ENCODE measurements around the gene DAZAP1. TPM values are rescaled to one million over a fixed set of nuclear protein-coding genes. Genes with fewer than 3 reads are reported as not detected.

The DAZAP1 gene
- total and polyA plus RNA-seq, 3 experiments from 2014 or later, result 7.7 to 253 (median 253) TPM

DNA sequence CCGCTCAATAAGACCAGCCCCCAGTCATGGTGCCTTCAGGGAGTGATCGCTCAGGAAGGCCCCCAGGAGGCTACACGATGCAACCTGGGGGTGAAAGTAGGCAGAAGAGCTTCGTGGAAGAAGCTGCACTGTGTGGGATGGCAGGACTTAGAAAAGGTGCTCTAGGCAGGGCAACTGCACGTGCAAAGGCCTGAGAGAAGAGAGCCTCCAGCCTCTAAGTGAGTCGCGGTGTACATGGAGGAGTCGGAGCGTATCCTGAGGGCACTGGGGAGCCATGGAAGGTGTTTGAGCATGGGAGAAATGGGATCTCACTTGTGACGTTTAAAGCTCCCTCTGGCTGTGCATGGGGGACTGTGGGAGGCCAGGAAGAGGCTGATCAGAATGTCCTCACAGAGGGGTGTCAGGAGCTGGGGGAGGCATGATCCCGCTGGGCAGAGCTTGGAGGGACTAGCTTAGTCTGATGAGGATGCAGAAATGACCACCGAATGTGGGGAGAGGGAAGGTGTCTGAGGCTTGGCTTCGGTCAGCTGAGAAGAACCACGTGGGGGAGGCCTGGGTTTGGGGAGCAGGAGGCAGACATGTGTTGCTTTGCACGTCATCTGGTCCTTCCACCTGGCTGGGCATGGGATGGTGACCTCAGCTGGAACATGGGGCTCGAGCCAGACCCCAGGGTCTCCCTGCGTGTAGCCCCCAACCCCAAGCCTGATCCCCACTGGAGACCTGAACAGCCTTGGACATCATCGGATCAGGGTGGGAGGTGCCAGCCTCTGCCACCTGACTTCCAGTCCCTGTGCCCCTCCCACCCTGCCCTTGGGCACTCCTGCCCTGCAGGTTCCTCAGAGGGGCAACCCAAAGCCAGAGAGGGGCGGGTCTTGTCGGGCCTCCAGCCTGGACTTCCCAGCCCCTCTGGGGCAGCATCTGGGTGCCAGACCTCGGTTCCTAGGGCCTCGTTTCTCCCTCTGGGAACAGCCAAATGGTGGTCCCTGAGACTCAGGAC, 43.6 kb downstream of the DAZAP1 start:
- Mint-ChIP-seq H3K36me3 (no peaks in the 10 kb centered on the region), H3K9me3 (peaks cover 0 to 2% (median 0%) of the 10 kb centered on the region in 5 donors), H3K4me3 (peak overlapping the region in 1 of 7 donors; percentile 21), H3K27me3 (peaks cover 57 to 64% of the 10 kb centered on the region in 2 donors), H3K4me1 (peaks cover 24 to 42% (median 24%) of the 10 kb centered on the region in 3 donors), H3K27ac (peak overlapping the region in 2 of 8 donors; percentile 31 to 35)
- peaks cover 71% of the 10 kb centered on the region for H3K27me3 ChIP-seq (ENCODE audit: insufficient read depth, low read length, poor library complexity, severe bottlenecking)
- DNase-seq, result no peak
- ChIA-PET POLR2A (no interaction called here), CTCF (interaction anchor here (1.5 kb wide), 1 partner anchor 79 kb away, joined by 3 read pairs; no protein-coding TSS in a partner anchor)
- H3K4me3 ChIP-seq (ENCODE audit: low read length), result no peak overlapping the region
- H3K4me1 ChIP-seq (ENCODE audit: insufficient read depth, low read length), result peaks cover 12% of the 10 kb centered on the region
- H3K9me3 ChIP-seq (ENCODE audit: low read length), result no peaks in the 10 kb centered on the region
- H3K27ac ChIP-seq (ENCODE audit: low read depth, low read length), result no peak overlapping the region
- no peaks in the 10 kb centered on the region for H3K36me3 ChIP-seq (ENCODE audit: insufficient read depth, low read length)

- H3K4me1 ChIP-seq (ENCODE audit: insufficient read depth, low read length), result peaks cover 12% of the 10 kb centered on the region
- H3K36me3 ChIP-seq (ENCODE audit: insufficient read depth, low read length), result no peaks in the 10 kb centered on the region
- H3K27me3 Mint-ChIP-seq, result peaks cover 56 to 62% of the 10 kb centered on the region in 2 donors
- H3K4me3 Mint-ChIP-seq, result no peak overlapping the region
- no peak overlapping the region for H3K27ac ChIP-seq (ENCODE audit: low read depth, low read length)
- H3K9me3 ChIP-seq (ENCODE audit: low read length), result no peaks in the 10 kb centered on the region
- peaks cover 20 to 37% (median 24%) of the 10 kb centered on the region in 3 donors for H3K4me1 Mint-ChIP-seq
- H3K4me3 ChIP-seq (ENCODE audit: low read length), result no peak overlapping the region
- ChIA-PET POLR2A (no interaction called here), CTCF (no interaction called here)
- peaks cover 70% of the 10 kb centered on the region for H3K27me3 ChIP-seq (ENCODE audit: insufficient read depth, low read length, poor library complexity, severe bottlenecking)
- DNase-seq, result no peak
- peaks cover 0 to 2% (median 0%) of the 10 kb centered on the region in 5 donors for H3K9me3 Mint-ChIP-seq
- H3K27ac Mint-ChIP-seq, result no peak overlapping the region
- H3K36me3 Mint-ChIP-seq, result no peaks in the 10 kb centered on the region
These were observed 44.8 kb downstream of the DAZAP1 start for GRCh38 chr19:1451916-1452801.

- DNase-seq, result no peak
- H3K27me3 ChIP-seq (ENCODE audit: insufficient read depth, low read length, poor library complexity, severe bottlenecking), result peaks cover 62% of the 10 kb centered on the region
- H3K36me3 Mint-ChIP-seq, result no peaks in the 10 kb centered on the region
- CTCF ChIA-PET, result no interaction called here
- no peaks in the 10 kb centered on the region for H3K9me3 ChIP-seq (ENCODE audit: low read length)
- H3K4me3 Mint-ChIP-seq, result no peak overlapping the region
- H3K27ac Mint-ChIP-seq, result peak overlapping the region in 1 of 8 donors; percentile 50
- peaks cover 16 to 32% (median 19%) of the 10 kb centered on the region in 3 donors for H3K4me1 Mint-ChIP-seq
- peaks cover 12% of the 10 kb centered on the region for H3K4me1 ChIP-seq (ENCODE audit: insufficient read depth, low read length)
- no peaks in the 10 kb centered on the region for H3K36me3 ChIP-seq (ENCODE audit: insufficient read depth, low read length)
- POLR2A ChIA-PET, result interaction anchor here (1.1 kb wide), 1 partner anchor 14 kb away, joined by 3 read pairs; no protein-coding TSS in a partner anchor
- peaks cover 0 to 2% (median 0%) of the 10 kb centered on the region in 5 donors for H3K9me3 Mint-ChIP-seq
- H3K27ac ChIP-seq (ENCODE audit: low read depth, low read length), result no peak overlapping the region
- peaks cover 52 to 60% of the 10 kb centered on the region in 2 donors for H3K27me3 Mint-ChIP-seq
- H3K4me3 ChIP-seq (ENCODE audit: low read length), result no peak overlapping the region
These were observed 45.6 kb downstream of the DAZAP1 start for GRCh38 chr19:1452802-1453524.

DNA sequence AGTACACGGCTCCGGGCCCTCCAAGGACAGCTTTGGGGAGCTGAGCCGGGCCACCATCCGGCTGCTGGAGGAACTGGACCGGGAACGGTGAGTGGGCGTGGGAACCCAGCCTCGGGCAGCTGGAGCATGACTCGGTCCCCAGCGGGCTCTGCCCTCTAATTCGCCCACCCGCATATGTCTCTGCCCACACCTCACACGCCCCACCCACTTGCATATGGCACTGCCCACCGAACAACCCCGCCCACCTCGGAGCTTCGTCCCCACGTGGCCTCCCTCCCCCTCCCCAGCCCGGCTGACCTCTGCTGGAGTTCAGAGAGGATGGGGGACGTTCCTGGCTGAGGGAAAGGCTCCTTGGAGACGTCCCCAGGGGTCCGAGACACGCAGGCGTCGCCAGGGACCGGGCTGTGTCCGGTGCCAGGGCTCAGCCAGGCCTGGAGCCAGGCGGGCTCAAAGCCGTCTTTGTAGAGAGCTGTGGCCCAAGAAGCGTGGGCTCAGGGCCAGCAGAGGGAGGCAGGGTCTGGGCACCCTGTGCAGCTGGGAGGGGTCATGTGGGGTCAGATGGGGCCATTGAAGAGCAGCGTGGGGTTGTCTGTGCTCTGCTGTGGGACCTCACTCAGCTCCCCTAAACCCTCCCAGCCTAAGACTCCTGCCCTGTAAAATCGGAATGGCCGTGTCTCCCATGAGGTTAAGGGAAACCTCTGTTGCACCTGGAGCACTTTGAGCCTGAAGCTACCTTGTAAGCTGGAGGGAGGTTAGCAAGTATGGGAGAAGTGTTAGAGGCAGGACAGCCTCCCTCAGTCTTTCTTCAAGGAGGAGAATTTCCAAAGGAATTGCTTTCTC, 46.4 kb downstream of the DAZAP1 start:
- peaks cover 0 to 2% (median 0%) of the 10 kb centered on the region in 5 donors for H3K9me3 Mint-ChIP-seq
- peak overlapping the region in 4 of 7 donors; percentile 13 to 39 (median 24) for H3K4me3 Mint-ChIP-seq
- Histone ChIP-seq H3K4me1 (ENCODE audit: insufficient read depth, low read length) (peaks cover 12% of the 10 kb centered on the region), H3K4me3 (ENCODE audit: low read length) (no peak overlapping the region), H3K9me3 (ENCODE audit: low read length) (no peaks in the 10 kb centered on the region), H3K27me3 (ENCODE audit: insufficient read depth, low read length, poor library complexity, severe bottlenecking) (peaks cover 60% of the 10 kb centered on the region), H3K36me3 (ENCODE audit: insufficient read depth, low read length) (no peaks in the 10 kb centered on the region), H3K27ac (ENCODE audit: low read depth, low read length) (no peak overlapping the region)
- peaks cover 16 to 32% (median 19%) of the 10 kb centered on the region in 3 donors for H3K4me1 Mint-ChIP-seq
- no peak for DNase-seq
- no peaks in the 10 kb centered on the region for H3K36me3 Mint-ChIP-seq
- peak overlapping the region in 1 of 8 donors; percentile 58 for H3K27ac Mint-ChIP-seq
- H3K27me3 Mint-ChIP-seq, result peaks cover 50 to 61% of the 10 kb centered on the region in 2 donors
- ChIA-PET POLR2A (interaction anchor here (1.1 kb wide), 1 partner anchor 13 kb away, joined by 3 read pairs; no protein-coding TSS in a partner anchor), CTCF (no interaction called here)

DNA sequence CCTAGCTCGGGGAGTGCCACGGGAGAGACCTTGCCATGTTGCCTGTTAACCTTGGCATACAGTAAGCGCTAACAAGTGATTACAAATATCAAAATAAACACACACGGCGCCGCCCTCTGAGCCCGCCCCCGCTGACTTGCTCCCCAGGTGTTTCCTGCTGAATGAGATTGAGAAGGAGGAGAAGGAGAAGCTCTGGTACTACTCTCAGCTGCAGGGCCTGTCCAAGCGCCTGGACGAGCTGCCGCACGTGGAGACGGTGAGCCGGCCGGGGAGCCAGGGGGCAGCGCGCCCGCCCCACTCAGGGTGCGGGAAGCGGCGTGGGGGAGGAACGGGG, 47.6 kb downstream of the DAZAP1 start:
- CTCF ChIA-PET, result interaction anchor here (0.7 to 2.0 kb wide), 3 partner anchors 11 to 48 kb away, joined by 3 to 5 read pairs (median 3); no protein-coding TSS in a partner anchor
- peaks cover 41 to 55% of the 10 kb centered on the region in 2 donors for H3K27me3 Mint-ChIP-seq
- Histone ChIP-seq H3K27ac (ENCODE audit: low read depth, low read length) (no peak overlapping the region), H3K4me1 (ENCODE audit: insufficient read depth, low read length) (peaks cover 12% of the 10 kb centered on the region), H3K27me3 (ENCODE audit: insufficient read depth, low read length, poor library complexity, severe bottlenecking) (peaks cover 50% of the 10 kb centered on the region), H3K36me3 (ENCODE audit: insufficient read depth, low read length) (no peaks in the 10 kb centered on the region), H3K4me3 (ENCODE audit: low read length) (no peak overlapping the region), H3K9me3 (ENCODE audit: low read length) (no peaks in the 10 kb centered on the region)
- H3K4me1 Mint-ChIP-seq, result peaks cover 11 to 24% (median 13%) of the 10 kb centered on the region in 3 donors
- peaks cover 0 to 2% (median 0%) of the 10 kb centered on the region in 3 donors for H3K36me3 Mint-ChIP-seq
- no peak overlapping the region for H3K27ac Mint-ChIP-seq
- H3K4me3 Mint-ChIP-seq, result no peak overlapping the region
- peaks cover 0 to 2% (median 0%) of the 10 kb centered on the region in 5 donors for H3K9me3 Mint-ChIP-seq
- no peak for DNase-seq
- POLR2A ChIA-PET, result interaction anchor here (1.0 to 1.3 kb wide), 2 partner anchors 17 to 186 kb away, joined by 3 to 4 read pairs; no protein-coding TSS in a partner anchor

GRCh38 chr19:1455336-1456120, 48.1 kb downstream of the DAZAP1 start:
- Histone ChIP-seq H3K36me3 (ENCODE audit: insufficient read depth, low read length) (no peaks in the 10 kb centered on the region), H3K27ac (ENCODE audit: low read depth, low read length) (no peak overlapping the region), H3K9me3 (ENCODE audit: low read length) (no peaks in the 10 kb centered on the region), H3K27me3 (ENCODE audit: insufficient read depth, low read length, poor library complexity, severe bottlenecking) (peaks cover 45% of the 10 kb centered on the region), H3K4me1 (ENCODE audit: insufficient read depth, low read length) (peaks cover 12% of the 10 kb centered on the region), H3K4me3 (ENCODE audit: low read length) (no peak overlapping the region)
- peak; percentile 37 to 65 (median 47) for DNase-seq
- peak overlapping the region in 2 of 8 donors; percentile 38 to 54 for H3K27ac Mint-ChIP-seq
- H3K9me3 Mint-ChIP-seq, result peaks cover 0 to 2% (median 0%) of the 10 kb centered on the region in 5 donors
- H3K4me3 Mint-ChIP-seq, result peak overlapping the region in 6 of 7 donors; percentile 17 to 81 (median 60)
- POLR2A ChIA-PET, result interaction anchor here (0.5 to 1.3 kb wide), 3 partner anchors 18 to 613 kb away, joined by 3 to 4 read pairs (median 3); no protein-coding TSS in a partner anchor
- peaks cover 38 to 54% of the 10 kb centered on the region in 2 donors for H3K27me3 Mint-ChIP-seq
- H3K4me1 Mint-ChIP-seq, result peaks cover 11 to 21% (median 13%) of the 10 kb centered on the region in 3 donors
- H3K36me3 Mint-ChIP-seq, result peaks cover 0 to 2% (median 0%) of the 10 kb centered on the region in 3 donors
- CTCF ChIA-PET, result interaction anchor here (0.7 to 2.0 kb wide), 3 partner anchors 10 to 47 kb away, joined by 3 to 5 read pairs (median 3); no protein-coding TSS in a partner anchor
